Measurements from ENCODE around the gene GSX2.

Gene GSX2

DNA sequence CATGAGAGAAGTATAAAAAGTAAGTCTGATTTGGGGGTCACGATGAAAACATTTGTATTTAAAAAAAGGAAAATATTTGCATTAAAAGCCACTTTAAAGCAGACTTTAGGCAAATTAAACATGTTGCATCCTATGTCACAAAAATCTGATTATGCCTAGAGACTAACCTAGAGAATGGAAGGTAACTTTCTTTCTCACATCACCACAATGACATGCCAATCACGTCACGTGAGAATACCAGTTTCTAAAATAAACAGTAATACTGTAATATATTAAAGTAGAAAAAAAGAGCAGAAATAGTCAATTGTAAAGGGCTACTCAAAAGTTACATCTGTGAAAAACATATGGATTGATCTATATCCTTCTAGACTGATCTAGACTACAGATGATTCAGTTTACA is 38.9 kb upstream of the GSX2 start:
- Histone ChIP-seq H3K4me3 (no peak overlapping the region), H3K9ac (ENCODE audit: insufficient read length) (no peak overlapping the region), H3K36me3 (ENCODE audit: insufficient read depth, low read length) (no peaks in the 10 kb centered on the region), H3K27ac (no peak overlapping the region), H3K9me3 (ENCODE audit: low read depth, low read length) (no peaks in the 10 kb centered on the region)
- TF ChIP-seq FOXP2 (optimal IDR thresholded peaks at IDR 0.05; ENCODE audit: control extremely low read depth, extremely low read length, insufficient read depth) (no peak), POLR2AphosphoS5 (IDR thresholded peaks at IDR 0.05; ENCODE audit: borderline replicate concordance, low read depth, low read length) (no peak), EZH2 (IDR thresholded peaks at IDR 0.05) (no peak)
- no peak for DNase-seq (ENCODE audit: low read depth, low spot score)

DNA sequence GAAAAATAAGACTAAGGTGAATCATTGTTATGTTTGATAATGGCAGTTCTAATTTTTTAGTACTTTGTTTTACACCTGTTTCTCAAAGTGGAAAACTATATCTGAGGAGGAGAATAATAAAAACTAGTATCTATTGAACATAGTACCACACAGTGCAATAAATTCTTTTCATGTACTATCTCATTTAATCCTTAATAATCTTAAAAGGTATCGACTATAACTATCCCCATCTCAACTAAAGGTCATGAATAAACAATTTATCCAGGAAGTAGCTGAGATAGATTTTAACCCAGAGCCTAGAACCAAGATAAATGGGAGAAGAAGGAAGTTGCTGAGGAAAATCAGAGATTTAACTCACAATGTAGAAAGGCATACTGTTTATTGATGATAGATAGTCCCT is 38.1 kb upstream of the GSX2 start:
- H3K36me3 ChIP-seq (ENCODE audit: insufficient read depth, low read length): no peaks in the 10 kb centered on the region
- TF ChIP-seq FOXP2 (optimal IDR thresholded peaks at IDR 0.05; ENCODE audit: control extremely low read depth, extremely low read length, insufficient read depth): no peak
- TF ChIP-seq POLR2AphosphoS5 (IDR thresholded peaks at IDR 0.05; ENCODE audit: borderline replicate concordance, low read depth, low read length): no peak
- no peak for TF ChIP-seq EZH2 (IDR thresholded peaks at IDR 0.05)
- H3K9ac ChIP-seq (ENCODE audit: insufficient read length): no peak overlapping the region
- H3K4me3 ChIP-seq: no peak overlapping the region
- H3K9me3 ChIP-seq (ENCODE audit: low read depth, low read length): no peaks in the 10 kb centered on the region
- H3K27ac ChIP-seq: no peak overlapping the region
- no peak for DNase-seq (ENCODE audit: low read depth, low spot score)

DNA sequence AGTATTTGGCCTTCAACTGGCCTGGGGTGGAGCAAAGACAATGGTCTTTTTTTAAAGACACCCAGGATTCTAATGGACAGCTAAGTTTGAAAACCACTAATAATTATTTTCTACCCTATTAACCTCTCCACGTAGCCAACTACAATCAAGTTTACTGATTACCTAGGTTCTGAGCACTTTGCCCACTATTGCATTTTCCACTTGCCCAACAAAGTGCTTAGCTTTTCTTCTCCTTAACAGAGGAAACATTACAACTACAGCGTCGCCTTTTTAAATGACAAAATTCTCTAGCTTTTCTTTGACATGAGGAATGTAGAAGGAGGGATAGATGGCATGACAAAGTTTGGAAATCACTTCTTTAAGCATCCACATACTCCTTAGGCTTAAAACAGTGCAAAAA is 37.6 kb upstream of the GSX2 start:
- H3K4me3 ChIP-seq: peak overlapping the region; percentile 96
- TF ChIP-seq EZH2 (IDR thresholded peaks at IDR 0.05) (no peak), POLR2AphosphoS5 (IDR thresholded peaks at IDR 0.05; ENCODE audit: borderline replicate concordance, low read depth, low read length) (no peak), FOXP2 (optimal IDR thresholded peaks at IDR 0.05; ENCODE audit: control extremely low read depth, extremely low read length, insufficient read depth) (no peak)

DNA sequence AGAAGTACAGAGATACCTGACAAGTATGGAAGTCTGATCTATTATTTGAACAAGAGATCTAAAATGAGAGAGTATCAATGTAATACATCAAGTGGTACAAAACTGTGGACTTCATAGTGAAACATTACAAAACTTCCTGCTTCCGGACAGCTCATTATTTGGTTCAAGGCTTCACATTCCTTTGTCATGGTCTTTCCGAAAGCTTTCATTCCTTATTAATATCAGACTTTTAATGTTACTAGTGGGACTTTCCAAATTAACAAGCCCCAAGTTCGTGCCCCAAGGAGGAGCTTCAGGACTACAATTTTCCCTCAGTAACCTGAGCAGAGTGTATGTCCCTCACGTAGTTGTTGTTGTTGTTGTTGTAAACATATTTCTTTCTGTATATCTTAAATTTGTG is 36.7 kb upstream of the GSX2 start:
- DNase-seq (ENCODE audit: low read depth, low spot score): no peak
- H3K4me3 ChIP-seq: peak overlapping the region; percentile 96
- no peak overlapping the region for H3K27ac ChIP-seq
- H3K9ac ChIP-seq (ENCODE audit: insufficient read length): peak overlapping the region; percentile 95
- H3K36me3 ChIP-seq (ENCODE audit: insufficient read depth, low read length): no peaks in the 10 kb centered on the region
- H3K9me3 ChIP-seq (ENCODE audit: low read depth, low read length): no peaks in the 10 kb centered on the region
- TF ChIP-seq EZH2 (IDR thresholded peaks at IDR 0.05): no peak
- no peak for TF ChIP-seq FOXP2 (optimal IDR thresholded peaks at IDR 0.05; ENCODE audit: control extremely low read depth, extremely low read length, insufficient read depth)
- no peak for TF ChIP-seq POLR2AphosphoS5 (IDR thresholded peaks at IDR 0.05; ENCODE audit: borderline replicate concordance, low read depth, low read length)

More for the DNA sequence above, 37.6 kb upstream of the GSX2 start:
- Histone ChIP-seq H3K36me3 (ENCODE audit: insufficient read depth, low read length) (no peaks in the 10 kb centered on the region), H3K9ac (ENCODE audit: insufficient read length) (peak overlapping the region; percentile 95), H3K27ac (no peak overlapping the region), H3K9me3 (ENCODE audit: low read depth, low read length) (no peaks in the 10 kb centered on the region)
- no peak for DNase-seq (ENCODE audit: low read depth, low spot score)

DNA sequence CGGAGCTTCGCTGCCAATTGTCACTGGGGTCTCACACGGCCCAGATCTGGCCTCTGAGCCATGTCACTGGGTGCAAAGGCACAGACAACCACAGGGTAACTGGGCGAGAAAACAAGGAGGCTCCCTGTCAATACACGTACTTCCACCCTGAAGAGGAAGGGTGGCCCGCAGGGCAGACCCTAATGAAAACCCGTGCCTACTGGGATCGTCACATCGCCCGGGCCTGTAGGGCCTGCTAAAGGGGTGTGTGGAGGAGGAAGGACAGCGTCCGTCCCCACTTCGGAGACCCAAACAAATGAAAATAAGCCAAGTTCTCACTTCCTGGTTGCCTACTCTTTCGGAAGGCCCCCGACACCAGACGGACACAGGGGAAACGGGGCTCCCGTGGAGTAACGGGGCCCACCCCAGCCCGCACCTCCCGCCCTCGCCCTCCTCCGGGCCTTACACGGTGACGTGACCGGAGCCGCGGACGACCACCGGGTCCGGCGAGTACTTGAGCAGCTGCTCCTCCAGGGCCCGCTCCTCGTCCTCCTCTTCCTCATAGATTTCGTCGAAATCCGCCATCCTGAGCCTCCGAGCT is 36.1 kb upstream of the GSX2 start:
- Histone ChIP-seq H3K27ac (0 out of 2 replicates have a peak overlapping the region, but pooled peaks have one; percentile 33), H3K36me3 (ENCODE audit: insufficient read depth, low read length) (no peaks in the 10 kb centered on the region), H3K4me3 (peak overlapping the region; percentile 96), H3K9ac (ENCODE audit: insufficient read length) (peak overlapping the region; percentile 95), H3K9me3 (ENCODE audit: low read depth, low read length) (no peaks in the 10 kb centered on the region)
- TF ChIP-seq FOXP2 (optimal IDR thresholded peaks at IDR 0.05; ENCODE audit: control extremely low read depth, extremely low read length, insufficient read depth) (no peak), POLR2AphosphoS5 (IDR thresholded peaks at IDR 0.05; ENCODE audit: borderline replicate concordance, low read depth, low read length) (no peak), EZH2 (IDR thresholded peaks at IDR 0.05) (no peak)
- no peak for DNase-seq (ENCODE audit: low read depth, low spot score)

DNA sequence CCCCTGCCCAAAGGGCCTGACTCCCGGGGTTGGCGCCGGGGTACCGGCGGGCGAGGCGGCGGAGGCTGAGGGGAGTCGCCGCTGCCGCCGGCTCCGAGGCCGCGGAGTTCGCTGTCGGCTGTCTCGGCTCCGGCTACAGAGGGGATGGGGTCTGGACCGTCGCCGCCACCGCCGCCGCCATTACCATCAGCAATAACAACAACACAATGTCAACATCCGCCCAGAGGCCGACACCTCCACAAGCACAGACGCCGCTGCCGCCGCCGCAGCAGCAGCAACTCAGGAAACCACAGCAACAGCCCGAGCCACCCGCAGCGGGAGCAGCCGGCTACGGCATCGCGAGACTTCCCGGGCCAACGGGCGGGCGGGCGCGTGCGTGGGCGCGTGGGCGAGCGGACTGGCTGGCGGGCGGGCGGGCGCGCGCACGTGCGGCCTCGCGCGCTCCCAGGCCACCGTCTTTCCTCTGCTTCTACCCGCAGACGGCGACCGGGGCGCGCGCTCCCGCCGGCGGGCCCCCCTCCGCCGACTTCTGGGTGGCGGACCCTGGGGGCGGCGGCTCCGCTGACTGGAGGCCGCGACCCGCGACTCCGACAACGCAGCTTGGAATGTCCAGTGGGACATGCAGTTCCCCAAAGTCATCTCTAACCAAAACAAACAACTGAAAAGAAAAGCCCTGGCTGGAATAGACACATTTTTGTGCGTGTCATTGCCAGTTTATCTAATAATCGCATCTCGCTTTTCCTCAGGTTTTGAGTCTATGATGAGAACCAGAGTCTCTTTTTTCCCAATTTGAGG is 35.4 kb upstream of the GSX2 start, which contains the start of gene CHIC2:
TSS of gene CHIC2 (minus strand) at position 289 of the 795 bp plus-strand sequence. CDS start 305 bp downstream, outside the sequence.
- DNase-seq (ENCODE audit: low read depth, low spot score): no peak
- no peak for TF ChIP-seq EZH2 (IDR thresholded peaks at IDR 0.05)
- peak; percentile 9 for TF ChIP-seq FOXP2 (optimal IDR thresholded peaks at IDR 0.05; ENCODE audit: control extremely low read depth, extremely low read length, insufficient read depth)
- TF ChIP-seq POLR2AphosphoS5 (IDR thresholded peaks at IDR 0.05; ENCODE audit: borderline replicate concordance, low read depth, low read length): peak; percentile 86
- no peaks in the 10 kb centered on the region for H3K36me3 ChIP-seq (ENCODE audit: insufficient read depth, low read length)
- no peaks in the 10 kb centered on the region for H3K9me3 ChIP-seq (ENCODE audit: low read depth, low read length)
- peak within 1 kb of the TSS; percentile 95 for H3K9ac ChIP-seq (ENCODE audit: insufficient read length)
- H3K4me3 ChIP-seq: peak within 1 kb of the TSS; percentile 96
- 0 out of 2 replicates have a peak within 1 kb of the TSS, but pooled peaks have one; percentile 33 for H3K27ac ChIP-seq

DNA sequence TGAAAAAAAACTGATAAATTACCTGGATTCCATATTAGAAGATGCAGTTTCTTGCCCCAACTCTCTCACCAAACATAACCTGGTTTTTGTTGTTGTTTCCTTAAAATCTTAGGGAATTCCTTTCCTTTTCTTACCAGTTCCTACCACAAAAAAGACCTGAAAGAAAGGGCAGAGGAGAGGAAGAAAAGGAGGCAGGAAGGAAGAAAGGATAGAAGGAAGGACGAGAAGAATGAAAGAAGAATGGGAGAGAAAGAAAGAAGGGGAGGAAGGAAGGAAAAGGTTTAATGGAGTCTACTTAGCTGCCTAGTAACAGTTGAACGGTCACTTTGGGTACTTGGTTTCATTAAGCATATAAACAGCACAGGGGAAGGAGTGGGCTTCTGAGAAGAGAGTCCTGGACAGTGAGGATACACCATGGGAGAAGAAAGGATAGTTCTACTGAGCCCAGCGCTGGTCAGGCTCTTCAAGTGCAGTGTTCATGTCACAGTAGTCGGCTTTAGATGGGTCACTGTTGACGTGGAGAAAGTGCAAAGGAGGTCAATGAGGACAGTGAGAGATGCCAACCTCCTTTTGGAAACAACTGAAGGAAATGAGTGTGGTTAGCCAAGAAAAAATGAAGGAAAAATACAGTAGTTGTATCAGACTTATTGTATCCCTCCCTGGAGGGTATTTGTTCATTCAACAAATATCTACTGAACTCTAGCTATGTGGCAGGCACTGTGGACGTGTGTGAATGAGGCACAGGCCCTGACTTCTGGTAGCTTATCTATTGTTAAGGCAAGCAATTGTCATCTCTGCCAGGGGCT is 34.5 kb upstream of the GSX2 start:
- Histone ChIP-seq H3K9ac (ENCODE audit: insufficient read length) (peak overlapping the region; percentile 86), H3K9me3 (ENCODE audit: low read depth, low read length) (no peaks in the 10 kb centered on the region), H3K27ac (no peak overlapping the region), H3K4me3 (peak overlapping the region; percentile 96), H3K36me3 (ENCODE audit: insufficient read depth, low read length) (no peaks in the 10 kb centered on the region)
- no peak for DNase-seq (ENCODE audit: low read depth, low spot score)
- TF ChIP-seq FOXP2 (optimal IDR thresholded peaks at IDR 0.05; ENCODE audit: control extremely low read depth, extremely low read length, insufficient read depth): no peak
- no peak for TF ChIP-seq POLR2AphosphoS5 (IDR thresholded peaks at IDR 0.05; ENCODE audit: borderline replicate concordance, low read depth, low read length)
- no peak for TF ChIP-seq EZH2 (IDR thresholded peaks at IDR 0.05)

DNA sequence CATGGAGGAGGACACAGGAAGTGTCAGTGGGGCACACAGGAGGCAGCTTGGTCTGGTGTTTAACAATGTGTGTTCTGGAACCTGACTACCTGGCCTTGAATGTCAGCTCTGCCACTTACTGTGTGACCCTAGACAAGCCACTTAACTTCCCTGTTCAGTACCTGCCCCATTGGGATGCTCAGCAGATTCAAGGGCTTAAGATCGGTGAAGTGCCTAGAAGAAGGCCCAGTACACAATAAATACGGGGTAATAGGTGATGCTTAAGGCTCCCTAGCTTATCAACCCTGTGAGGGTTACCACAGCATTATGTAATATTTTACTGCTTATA is 33.9 kb upstream of the GSX2 start:
- Histone ChIP-seq H3K4me3 (no peak overlapping the region), H3K9ac (ENCODE audit: insufficient read length) (no peak overlapping the region), H3K27ac (no peak overlapping the region), H3K9me3 (ENCODE audit: low read depth, low read length) (no peaks in the 10 kb centered on the region), H3K36me3 (ENCODE audit: insufficient read depth, low read length) (no peaks in the 10 kb centered on the region)
- TF ChIP-seq POLR2AphosphoS5 (IDR thresholded peaks at IDR 0.05; ENCODE audit: borderline replicate concordance, low read depth, low read length) (no peak), FOXP2 (optimal IDR thresholded peaks at IDR 0.05; ENCODE audit: control extremely low read depth, extremely low read length, insufficient read depth) (no peak), EZH2 (IDR thresholded peaks at IDR 0.05) (no peak)
- DNase-seq (ENCODE audit: low read depth, low spot score): no peak
